GM10266 (cell line): Measurements from ENCODE around the gene TMBIM6.

ENCODE experiments used
- DNase-seq: peaks from one replicate; pipeline ENCODE4 v3.0.0; 2012; ENCODE audit errors: extremely low spot score
- TF ChIP-seq, protein P1 (sequence below): IDR thresholded peaks from 2 replicates; pipeline ENCODE4 v1.5.1; 2012; ENCODE audit warnings: mild to moderate bottlenecking, low read depth; ENCODE audit not compliant: control insufficient read depth, insufficient read depth; ENCODE audit errors: missing control alignments

Gene TMBIM6

DNA sequence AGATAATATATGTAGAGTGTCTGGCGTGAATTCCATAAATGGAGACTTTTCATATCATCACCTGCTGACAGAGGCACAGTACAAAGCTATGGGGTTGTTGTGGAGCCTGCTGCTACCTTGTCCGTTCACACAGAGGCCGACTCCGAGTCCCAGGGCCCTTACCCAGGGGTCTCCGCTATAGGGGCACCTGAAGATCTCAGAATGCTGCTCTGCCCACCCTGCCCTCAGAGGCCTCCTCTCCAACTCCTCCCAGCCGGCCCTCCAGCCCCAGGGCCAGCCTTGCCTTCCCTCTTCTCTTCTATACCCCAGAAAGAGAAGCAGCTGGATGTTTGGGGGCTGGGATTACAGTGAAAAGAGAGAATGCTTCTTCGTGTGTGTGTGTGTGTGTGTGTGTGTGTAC is 65.5 kb downstream of the TMBIM6 start:
- TF ChIP-seq, protein P1, sequence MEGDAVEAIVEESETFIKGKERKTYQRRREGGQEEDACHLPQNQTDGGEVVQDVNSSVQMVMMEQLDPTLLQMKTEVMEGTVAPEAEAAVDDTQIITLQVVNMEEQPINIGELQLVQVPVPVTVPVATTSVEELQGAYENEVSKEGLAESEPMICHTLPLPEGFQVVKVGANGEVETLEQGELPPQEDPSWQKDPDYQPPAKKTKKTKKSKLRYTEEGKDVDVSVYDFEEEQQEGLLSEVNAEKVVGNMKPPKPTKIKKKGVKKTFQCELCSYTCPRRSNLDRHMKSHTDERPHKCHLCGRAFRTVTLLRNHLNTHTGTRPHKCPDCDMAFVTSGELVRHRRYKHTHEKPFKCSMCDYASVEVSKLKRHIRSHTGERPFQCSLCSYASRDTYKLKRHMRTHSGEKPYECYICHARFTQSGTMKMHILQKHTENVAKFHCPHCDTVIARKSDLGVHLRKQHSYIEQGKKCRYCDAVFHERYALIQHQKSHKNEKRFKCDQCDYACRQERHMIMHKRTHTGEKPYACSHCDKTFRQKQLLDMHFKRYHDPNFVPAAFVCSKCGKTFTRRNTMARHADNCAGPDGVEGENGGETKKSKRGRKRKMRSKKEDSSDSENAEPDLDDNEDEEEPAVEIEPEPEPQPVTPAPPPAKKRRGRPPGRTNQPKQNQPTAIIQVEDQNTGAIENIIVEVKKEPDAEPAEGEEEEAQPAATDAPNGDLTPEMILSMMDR: no peak

DNA sequence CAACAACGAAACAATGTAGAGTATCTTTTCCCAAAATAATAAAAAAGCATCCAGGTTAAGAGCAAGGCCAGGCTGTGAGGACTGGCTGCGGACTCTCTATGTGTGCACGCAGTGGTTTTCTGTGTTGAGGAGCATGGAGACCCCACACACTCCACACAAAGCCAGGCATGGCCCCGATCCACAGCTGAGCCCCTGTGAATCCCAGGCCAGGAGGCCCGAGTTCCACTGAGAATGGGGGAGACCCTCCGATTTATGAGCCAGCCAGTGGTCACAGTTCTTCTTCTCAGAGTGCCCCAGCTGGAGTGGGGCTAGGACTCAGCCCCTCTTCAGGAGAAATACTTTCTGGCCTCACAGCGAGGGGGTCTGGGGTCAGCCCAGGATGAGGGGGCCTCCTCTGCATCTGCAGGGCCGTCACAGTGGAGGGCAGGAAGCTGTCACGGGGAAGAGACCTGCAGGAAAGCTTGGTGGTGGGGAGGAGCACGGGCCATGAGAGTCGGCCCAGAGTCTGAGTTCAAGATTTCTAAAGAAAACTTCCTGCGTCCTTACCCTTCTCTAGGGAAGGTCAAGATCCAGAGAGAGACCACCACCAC is 66.7 kb downstream of the TMBIM6 start:
- TF ChIP-seq, protein P1: no peak
- DNase-seq: no peak

More for the DNA sequence above, 65.5 kb downstream of the TMBIM6 start:
- no peak for DNase-seq

DNA sequence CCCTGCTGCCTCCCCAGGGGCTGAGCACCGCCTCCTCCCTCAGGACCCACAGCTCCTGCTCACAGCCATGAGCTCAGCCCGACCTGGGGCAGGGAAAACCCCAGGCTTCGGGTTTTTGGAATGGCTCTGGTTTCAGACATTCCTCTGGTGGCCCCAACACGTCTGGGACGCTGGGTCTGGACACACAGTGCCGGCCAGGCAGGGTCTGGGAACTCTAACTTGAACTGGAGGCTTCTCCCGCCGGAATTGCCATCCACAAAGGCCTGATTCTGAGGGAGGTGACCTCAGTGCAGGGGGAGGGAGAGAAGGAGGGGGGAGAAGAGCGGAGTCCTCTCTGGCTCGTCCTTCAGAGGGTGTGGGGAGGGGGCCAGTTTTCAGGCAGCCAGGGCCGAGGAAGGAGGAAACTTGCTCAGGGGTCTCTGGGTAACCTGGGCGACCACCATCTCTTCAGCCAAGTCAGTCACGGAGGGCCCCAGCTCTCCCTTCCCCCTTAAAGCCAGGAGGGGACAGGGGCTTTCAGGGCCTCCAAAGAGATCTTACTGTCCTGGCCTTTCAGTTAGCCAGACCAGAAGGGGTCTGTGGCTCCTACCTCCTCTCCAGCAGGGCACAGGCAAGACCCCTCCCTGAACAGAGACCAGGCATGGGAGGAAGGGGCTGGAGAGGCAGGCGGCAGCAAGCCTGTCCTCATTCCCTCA is 67.5 kb downstream of the TMBIM6 start:
- TF ChIP-seq, protein P1: no peak
- no peak for DNase-seq

DNA sequence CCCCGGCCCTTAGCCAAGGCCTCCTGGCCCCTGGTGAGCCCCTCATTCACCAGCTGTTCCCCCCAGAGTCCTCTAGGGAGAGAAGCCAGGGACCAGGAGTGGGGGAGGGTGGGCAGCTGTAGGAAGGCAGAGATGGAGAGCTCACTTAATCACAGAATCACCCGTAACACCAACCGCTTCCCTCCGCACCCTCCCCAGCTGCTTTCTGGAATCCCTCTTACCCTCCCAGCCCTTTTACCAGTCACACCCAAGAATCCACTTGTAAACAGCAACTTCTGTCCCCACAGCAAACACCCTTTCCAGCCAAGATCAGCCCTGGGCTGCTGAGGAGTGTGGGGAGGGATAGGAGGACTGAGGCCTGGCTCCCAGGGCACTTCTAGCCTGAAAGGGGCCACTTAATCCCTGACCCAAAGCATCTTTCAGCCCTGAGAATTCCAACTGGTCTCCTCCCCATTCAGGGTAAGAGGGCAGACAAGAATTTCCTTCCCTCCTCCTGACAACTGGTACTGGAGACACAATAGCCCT is 68.1 kb downstream of the TMBIM6 start:
- TF ChIP-seq, protein P1: no peak
- DNase-seq: no peak

DNA sequence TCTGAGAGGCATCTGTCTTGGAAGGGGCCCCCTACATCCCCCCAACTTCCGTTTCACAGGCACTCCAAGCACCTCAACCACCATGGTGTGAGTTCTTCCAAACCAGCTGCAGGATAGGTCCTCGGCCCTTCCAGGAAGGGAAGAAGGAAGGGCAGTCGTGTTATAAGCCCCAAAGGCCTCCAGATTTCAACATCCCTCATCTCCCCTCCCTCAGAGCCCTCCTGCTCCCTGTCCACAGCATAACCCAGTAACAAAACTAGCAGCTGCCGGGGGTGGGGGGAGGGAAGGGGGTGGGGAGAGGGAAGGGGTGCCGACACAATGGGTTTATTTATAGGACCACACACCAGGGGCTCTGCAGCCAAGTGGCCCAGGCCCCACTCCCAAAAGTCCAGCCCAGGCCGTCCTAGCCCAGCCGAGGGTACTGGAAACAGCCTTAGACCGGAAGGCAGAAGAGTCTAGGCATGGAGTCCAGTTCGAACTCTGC is 68.6 kb downstream of the TMBIM6 start:
- TF ChIP-seq, protein P1: no peak

DNA sequence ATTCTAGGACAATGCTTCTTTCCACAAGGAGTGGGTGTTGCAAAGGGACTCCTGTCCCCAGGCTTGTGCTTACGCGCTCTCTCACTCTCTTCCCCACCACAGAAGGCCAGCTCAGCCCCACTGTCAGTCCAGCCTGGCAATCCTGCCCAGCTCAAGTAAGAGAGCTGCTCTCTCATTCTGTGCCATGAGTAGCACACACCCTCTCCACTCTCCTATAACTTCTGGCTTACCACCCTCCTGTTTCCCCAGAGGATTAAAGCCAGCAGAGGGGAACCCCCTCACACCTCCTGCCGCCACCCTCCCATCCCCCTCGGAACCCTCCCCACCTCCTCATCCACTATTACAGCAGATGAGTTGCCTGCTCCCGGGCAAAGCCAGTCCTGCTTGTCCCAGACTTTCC is 69.8 kb downstream of the TMBIM6 start:
- TF ChIP-seq, protein P1: no peak

More for the DNA sequence above, 68.6 kb downstream of the TMBIM6 start:
- no peak for DNase-seq

DNA sequence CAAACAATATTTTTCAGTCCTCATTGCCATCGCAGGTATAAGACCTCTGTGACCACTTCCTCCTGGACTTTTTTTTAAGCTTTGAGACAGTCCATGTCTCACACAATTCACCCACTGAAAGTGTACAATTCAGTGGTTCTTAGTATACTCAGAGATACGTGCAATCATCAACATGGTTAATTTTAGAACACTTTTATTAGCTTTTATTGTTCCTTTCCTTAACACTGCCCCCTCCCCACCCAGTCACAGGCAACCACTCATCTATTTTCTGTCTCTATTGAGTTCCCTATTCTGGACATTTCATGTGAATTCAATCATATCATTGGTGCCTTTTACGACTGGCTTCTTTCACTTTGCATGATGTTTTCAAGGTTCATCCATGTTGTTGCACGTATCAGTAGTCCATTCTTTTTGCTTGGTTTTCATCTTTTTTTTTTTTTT is 70.6 kb downstream of the TMBIM6 start:
- TF ChIP-seq, protein P1: no peak
- no peak for DNase-seq

More for the DNA sequence above, 69.8 kb downstream of the TMBIM6 start:
- DNase-seq: no peak
